Measurements from ENCODE around the gene TMEM229B.

Gene TMEM229B

GRCh38 chr14:67438969-67439368 is 49.6 kb downstream of the TMEM229B start:
- DNase-seq (ENCODE audit: low read depth in 1 of 2, low spot score in 1 of 2), result no peak
- TF ChIP-seq JUND (IDR thresholded peaks at IDR 0.05; ENCODE audit: low read depth), result no peak
- in situ Hi-C loops (cut with HindIII; ENCODE audit: low pct_unique_long_range_greater_than_20kb, low sequenced_read_pairs), result loop anchor here (25.0 kb wide), 1 partner anchor 148 kb away; no protein-coding TSS in a partner anchor

- in situ Hi-C loops (cut with HindIII; ENCODE audit: low pct_unique_long_range_greater_than_20kb, low sequenced_read_pairs), result loop anchor here (25.0 kb wide), 1 partner anchor 151 kb away; no protein-coding TSS in a partner anchor
Measured at GRCh38 chr14:67436006-67436866, 52.3 kb downstream of the TMEM229B start.

GRCh38 chr14:67435603-67436002 is 52.9 kb downstream of the TMEM229B start:
- in situ Hi-C loops (cut with HindIII; ENCODE audit: low pct_unique_long_range_greater_than_20kb, low sequenced_read_pairs), result loop anchor here (25.0 kb wide), 1 partner anchor 152 kb away; no protein-coding TSS in a partner anchor
- no peak for TF ChIP-seq JUND (IDR thresholded peaks at IDR 0.05; ENCODE audit: low read depth)
- DNase-seq (ENCODE audit: low read depth in 1 of 2, low spot score in 1 of 2), result no peak

More at GRCh38 chr14:67436006-67436866, 52.3 kb downstream of the TMEM229B start:
- no peak for DNase-seq (ENCODE audit: low read depth in 1 of 2, low spot score in 1 of 2)
- no peak for TF ChIP-seq JUND (IDR thresholded peaks at IDR 0.05; ENCODE audit: low read depth)

DNA sequence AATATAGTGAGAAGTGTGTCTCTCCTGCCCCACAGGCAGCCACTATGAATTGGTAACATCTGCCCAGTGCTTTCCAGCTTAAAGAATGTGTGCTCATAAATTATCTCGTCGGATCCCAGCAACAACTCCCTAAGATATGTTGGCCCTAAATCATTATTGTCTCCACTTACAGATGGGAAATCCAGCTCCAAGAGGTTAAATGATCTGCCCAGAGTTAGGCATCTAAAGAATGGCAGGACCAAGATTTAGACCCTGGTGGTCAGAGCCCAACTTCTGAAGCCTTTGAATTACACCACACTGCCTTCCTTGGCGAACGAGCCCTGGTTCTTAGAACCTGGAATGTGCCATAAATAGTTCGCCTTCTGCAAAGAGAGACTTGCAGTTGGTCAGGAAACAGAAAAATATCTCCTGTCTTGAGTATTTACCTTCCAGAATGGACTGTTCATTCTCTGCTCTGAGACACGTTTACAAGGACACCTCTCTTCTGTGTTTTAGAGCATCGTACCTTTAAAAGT is 56.4 kb downstream of the TMEM229B start:
- in situ Hi-C loops (cut with HindIII; ENCODE audit: low pct_unique_long_range_greater_than_20kb, low sequenced_read_pairs), result loop anchor here (25.0 kb wide), 1 partner anchor 155 kb away; no protein-coding TSS in a partner anchor
- no peak for TF ChIP-seq JUND (IDR thresholded peaks at IDR 0.05; ENCODE audit: low read depth)
- no peak for DNase-seq (ENCODE audit: low read depth in 1 of 2, low spot score in 1 of 2)

DNA sequence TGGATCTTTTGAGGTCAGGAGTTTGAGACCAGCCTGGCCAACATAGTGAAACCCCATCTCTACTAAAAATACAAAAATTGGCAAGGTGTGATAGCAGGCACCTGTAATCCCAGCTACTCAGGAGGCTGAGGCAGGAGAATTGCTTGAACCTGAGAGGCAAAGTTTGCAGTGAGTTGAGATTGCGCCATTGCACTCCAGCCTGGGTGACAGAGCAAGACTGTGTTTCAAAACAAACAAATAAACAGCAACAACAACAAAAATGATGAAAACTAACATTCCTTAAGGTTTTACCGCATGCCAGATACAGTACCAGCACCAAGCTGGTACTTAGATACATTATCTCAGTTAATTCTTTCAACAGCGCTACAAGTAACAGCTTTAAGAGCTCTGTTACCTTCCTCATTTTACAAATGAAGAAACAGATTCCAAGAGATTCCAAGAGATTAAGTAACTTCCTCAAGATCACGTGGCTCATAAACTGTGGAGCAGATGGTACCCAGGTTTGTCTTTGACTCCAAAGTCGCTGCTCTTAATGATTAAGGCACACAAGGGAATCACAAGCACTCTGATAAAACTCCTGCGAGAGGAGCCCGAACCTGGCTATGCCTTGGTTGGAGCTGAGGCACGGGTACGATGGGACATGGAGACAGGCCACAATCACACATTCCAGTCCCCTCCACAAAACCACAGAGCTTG is 58.9 kb downstream of the TMEM229B start:
- in situ Hi-C loops (cut with HindIII; ENCODE audit: low pct_unique_long_range_greater_than_20kb, low sequenced_read_pairs), result loop anchor here (25.0 kb wide), 1 partner anchor 158 kb away; no protein-coding TSS in a partner anchor
- no peak for DNase-seq (ENCODE audit: low read depth in 1 of 2, low spot score in 1 of 2)
- TF ChIP-seq JUND (IDR thresholded peaks at IDR 0.05; ENCODE audit: low read depth), result no peak

DNA sequence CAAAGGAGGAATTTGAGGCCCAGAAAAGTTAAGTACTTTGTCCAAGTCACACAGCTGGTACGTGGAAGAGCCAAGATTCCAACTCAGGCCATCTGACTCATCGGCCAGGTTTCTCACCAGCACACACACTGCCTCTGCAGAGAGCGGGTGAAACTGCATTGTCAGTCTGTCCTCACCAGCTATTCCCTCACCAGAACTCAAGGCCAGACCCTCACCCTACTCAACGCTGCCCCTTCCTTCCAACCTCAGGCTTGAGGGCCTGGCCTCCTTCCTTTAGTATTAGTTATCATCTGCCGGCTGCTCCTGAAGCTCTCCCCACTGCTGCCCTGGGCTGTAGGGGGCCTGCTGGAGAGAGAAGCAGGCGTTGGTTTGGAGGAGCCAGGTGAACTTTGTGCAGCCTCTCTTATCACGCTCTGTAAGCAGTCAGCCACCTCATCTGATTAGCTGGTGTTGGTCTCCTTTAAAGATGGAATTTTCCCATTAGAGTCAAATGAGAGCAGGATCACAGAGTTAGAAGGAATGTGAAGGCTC is 60.0 kb downstream of the TMEM229B start:
- in situ Hi-C loops (cut with HindIII; ENCODE audit: low pct_unique_long_range_greater_than_20kb, low sequenced_read_pairs), result loop anchor here (25.0 kb wide), 1 partner anchor 159 kb away; no protein-coding TSS in a partner anchor
- DNase-seq (ENCODE audit: low read depth in 1 of 2, low spot score in 1 of 2), result peak in 1 of 2 experiments; percentile 39
- no peak for TF ChIP-seq JUND (IDR thresholded peaks at IDR 0.05; ENCODE audit: low read depth)

DNA sequence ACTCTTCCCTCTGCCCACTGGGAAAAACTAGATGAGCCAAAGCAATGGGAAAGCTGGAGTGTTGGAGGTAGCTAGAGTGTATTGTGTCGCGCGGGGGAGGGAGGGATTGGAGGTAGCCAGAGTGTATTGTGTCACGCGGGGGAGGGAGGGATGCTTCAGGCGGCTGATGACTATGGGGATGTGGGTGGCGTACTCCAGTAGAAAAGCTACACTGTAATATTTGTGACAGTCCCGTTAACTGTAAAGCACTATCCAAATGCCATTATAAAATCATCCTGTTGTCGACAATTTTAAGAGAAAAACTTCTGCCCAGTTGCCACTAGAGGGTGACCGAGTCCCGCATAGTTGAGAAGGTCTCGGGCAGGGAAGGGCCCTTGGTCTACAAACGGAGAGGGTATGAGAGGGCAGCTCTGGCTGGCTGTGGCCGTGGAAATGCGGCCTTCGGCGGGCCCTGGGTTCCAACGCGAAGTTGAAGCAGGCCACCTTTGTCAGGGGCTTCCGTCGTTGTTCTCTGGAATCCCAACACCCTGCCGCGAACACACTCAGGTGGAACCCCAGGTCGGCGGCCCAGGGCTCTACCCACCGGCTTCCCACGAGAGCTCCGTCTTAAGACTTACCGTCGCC is 61.4 kb downstream of the TMEM229B start:
- DNase-seq (ENCODE audit: low read depth in 1 of 2, low spot score in 1 of 2), result peak; percentile 84 to 93
- in situ Hi-C loops (cut with HindIII; ENCODE audit: low pct_unique_long_range_greater_than_20kb, low sequenced_read_pairs), result loop anchor here (25.0 kb wide), 1 partner anchor 160 kb away; no protein-coding TSS in a partner anchor
- TF ChIP-seq JUND (IDR thresholded peaks at IDR 0.05; ENCODE audit: low read depth), result no peak

- in situ Hi-C loops (cut with HindIII; ENCODE audit: low pct_unique_long_range_greater_than_20kb, low sequenced_read_pairs), result loop anchor here (25.0 kb wide), 1 partner anchor 161 kb away; no protein-coding TSS in a partner anchor
- no peak for DNase-seq (ENCODE audit: low read depth in 1 of 2, low spot score in 1 of 2)
Measured at GRCh38 chr14:67426161-67426560, 62.4 kb downstream of the TMEM229B start.

DNA sequence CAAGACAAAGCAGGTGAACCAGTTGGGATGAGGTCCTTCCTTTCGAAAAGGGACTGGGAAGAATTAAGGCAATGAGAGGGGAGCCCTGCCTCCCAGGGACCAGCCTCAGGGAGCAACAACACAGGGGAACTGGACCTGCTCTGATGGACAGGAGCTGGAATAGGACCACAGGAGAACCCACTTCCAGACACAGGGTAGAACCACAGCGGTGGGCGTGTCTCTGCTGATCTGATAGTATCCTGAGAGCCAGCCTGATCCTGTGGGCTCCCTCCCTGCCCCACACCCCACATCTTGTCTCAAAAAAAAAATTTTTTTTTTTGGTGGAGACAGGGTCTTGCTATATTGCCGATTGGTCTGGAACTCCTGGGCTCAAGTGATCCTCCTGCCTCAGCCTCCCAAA is 62.9 kb downstream of the TMEM229B start:
- TF ChIP-seq JUND (IDR thresholded peaks at IDR 0.05; ENCODE audit: low read depth), result no peak
- DNase-seq (ENCODE audit: low read depth in 1 of 2, low spot score in 1 of 2), result no peak
- in situ Hi-C loops (cut with HindIII; ENCODE audit: low pct_unique_long_range_greater_than_20kb, low sequenced_read_pairs), result loop anchor here (25.0 kb wide), 1 partner anchor 162 kb away; no protein-coding TSS in a partner anchor

More at GRCh38 chr14:67426161-67426560, 62.4 kb downstream of the TMEM229B start:
- no peak for TF ChIP-seq JUND (IDR thresholded peaks at IDR 0.05; ENCODE audit: low read depth)

- TF ChIP-seq JUND (IDR thresholded peaks at IDR 0.05; ENCODE audit: low read depth), result no peak
- DNase-seq (ENCODE audit: low read depth in 1 of 2, low spot score in 1 of 2), result no peak
- in situ Hi-C loops (cut with HindIII; ENCODE audit: low pct_unique_long_range_greater_than_20kb, low sequenced_read_pairs), result no loop called here
Measured at GRCh38 chr14:67424539-67424938, 64.0 kb downstream of the TMEM229B start.

- in situ Hi-C loops (cut with HindIII; ENCODE audit: low pct_unique_long_range_greater_than_20kb, low sequenced_read_pairs), result no loop called here
- no peak for TF ChIP-seq JUND (IDR thresholded peaks at IDR 0.05; ENCODE audit: low read depth)
- DNase-seq (ENCODE audit: low read depth in 1 of 2, low spot score in 1 of 2), result no peak
Measured at GRCh38 chr14:67423424-67423823, 65.1 kb downstream of the TMEM229B start.
